CD4-positive, alpha-beta T cell treated with Interleukin-2 at 100 ng/mL for 4 hours (primary cell): ENCODE results near the gene PLIN4.
"Not testable (repeated sequence)": the region's sequence is repeated elsewhere in the genome, so short reads cannot be mapped to it uniquely, and the experiment has no call there.

Source experiments
- DNase-seq: peaks from one replicate; pipeline ENCODE4 v3.0.0-alpha.2; 2020; ENCODE audit warnings: low spot score

Gene PLIN4

GRCh38 chr19:4543842-4544647 lies 25.8 kb upstream of the PLIN4 start:
- DNase-seq: no peak

GRCh38 chr19:4542896-4543841 lies 24.9 kb upstream of the PLIN4 start:
- no peak for DNase-seq

GRCh38 chr19:4541806-4542145 lies 23.5 kb upstream of the PLIN4 start:
- not testable (repeated sequence) for DNase-seq

- DNase-seq: no peak
Observed at GRCh38 chr19:4541114-4541805, 23.0 kb upstream of the PLIN4 start.

GRCh38 chr19:4539693-4540581 lies 21.7 kb upstream of the PLIN4 start, which contains the start of gene LRG1:
Gene LRG1, minus strand, starts transcription at chr19:4540036. Its CDS starts 23 bp downstream, at chr19:4540013.
- DNase-seq: no peak

GRCh38 chr19:4539169-4539692 lies 20.9 kb upstream of the PLIN4 start:
- no peak for DNase-seq

- DNase-seq: no peak
Observed at GRCh38 chr19:4538601-4538954, 20.3 kb upstream of the PLIN4 start.

GRCh38 chr19:4537953-4538600 lies 19.8 kb upstream of the PLIN4 start:
- DNase-seq: no peak

- no peak for DNase-seq
Observed at GRCh38 chr19:4536798-4537197, 18.5 kb upstream of the PLIN4 start.

- peak; percentile 17 for DNase-seq
Observed at GRCh38 chr19:4534836-4535658, 16.8 kb upstream of the PLIN4 start, which contains the start of gene PLIN5. Gene PLIN5, minus strand, starts transcription at chr19:4535224. Its CDS starts 1,150 bp downstream, at chr19:4534074.

- DNase-seq: no peak
Observed at GRCh38 chr19:4533835-4534424, 15.6 kb upstream of the PLIN4 start.

GRCh38 chr19:4533334-4533733 lies 15.0 kb upstream of the PLIN4 start:
- no peak for DNase-seq

- no peak for DNase-seq
Observed at GRCh38 chr19:4531562-4532165, 13.4 kb upstream of the PLIN4 start.

GRCh38 chr19:4529924-4530522 lies 11.7 kb upstream of the PLIN4 start:
- no peak for DNase-seq

GRCh38 chr19:4528843-4529242 lies 10.6 kb upstream of the PLIN4 start:
- no peak for DNase-seq

GRCh38 chr19:4527377-4527776 lies 9.1 kb upstream of the PLIN4 start:
- DNase-seq: not testable (repeated sequence)

- DNase-seq: no peak
Observed at GRCh38 chr19:4525563-4526002, 7.3 kb upstream of the PLIN4 start.
